CD4-positive, alpha-beta T cell treated with Interleukin-4 for 1 hour (primary cell): ENCODE data around the gene ZCCHC2.

Experiments used
- DNase-seq, 2 donors: peaks; one replicate each; pipeline ENCODE4 v3.0.0-alpha.2; 2020 to 2022

ZCCHC2 gene

GRCh38 chr18:62512532-62512931 is 10.3 kb upstream of the ZCCHC2 start:
- no peak for DNase-seq

GRCh38 chr18:62512996-62513395 is 9.8 kb upstream of the ZCCHC2 start:
- no peak for DNase-seq

- DNase-seq = no peak
Observed at GRCh38 chr18:62514570-62514969, 8.3 kb upstream of the ZCCHC2 start.

- no peak for DNase-seq
Observed at GRCh38 chr18:62516242-62516641, 6.6 kb upstream of the ZCCHC2 start.

GRCh38 chr18:62518460-62519375 is 4.1 kb upstream of the ZCCHC2 start:
- no peak for DNase-seq

- DNase-seq = no peak
Observed at GRCh38 chr18:62519684-62520083, 3.1 kb upstream of the ZCCHC2 start.

GRCh38 chr18:62521082-62521481 is 1.7 kb upstream of the ZCCHC2 start:
- no peak for DNase-seq

- DNase-seq = peak in 1 of 2 donors; percentile 3
Observed at GRCh38 chr18:62521593-62521992, 1.2 kb upstream of the ZCCHC2 start.

GRCh38 chr18:62522178-62522503 is 684 bp upstream of the ZCCHC2 start:
- no peak for DNase-seq

GRCh38 chr18:62523255-62523588 is 397 bp downstream of the ZCCHC2 start:
- no peak for DNase-seq

- peak; percentile 47 to 51 for DNase-seq
Observed at GRCh38 chr18:62523631-62524439, 1.0 kb downstream of the ZCCHC2 start.

- DNase-seq = peak; percentile 62 to 64
Observed at GRCh38 chr18:62524440-62525200, 1.8 kb downstream of the ZCCHC2 start.

- DNase-seq = peak in 1 of 2 donors; percentile 19
Observed at GRCh38 chr18:62525608-62526007, 2.8 kb downstream of the ZCCHC2 start.

- peak; percentile 72 to 75 for DNase-seq
Observed at GRCh38 chr18:62526098-62527025, 3.5 kb downstream of the ZCCHC2 start.

- DNase-seq = no peak
Observed at GRCh38 chr18:62529597-62529996, 6.8 kb downstream of the ZCCHC2 start.

- DNase-seq = no peak
Observed at GRCh38 chr18:62531078-62531477, 8.3 kb downstream of the ZCCHC2 start.

- no peak for DNase-seq
Observed at GRCh38 chr18:62531931-62532330, 9.1 kb downstream of the ZCCHC2 start.

GRCh38 chr18:62536005-62536404 is 13.2 kb downstream of the ZCCHC2 start:
- DNase-seq = no peak

GRCh38 chr18:62537042-62537894 is 14.4 kb downstream of the ZCCHC2 start:
- DNase-seq = no peak

GRCh38 chr18:62537946-62538345 is 15.1 kb downstream of the ZCCHC2 start:
- no peak for DNase-seq

- no peak for DNase-seq
Observed at GRCh38 chr18:62538881-62539280, 16.1 kb downstream of the ZCCHC2 start.
